Ureter (tissue), 1 donor: Measurements from ENCODE around the gene RHCG. TPM values are rescaled to one million over a fixed set of nuclear protein-coding genes. Genes with fewer than 3 reads are reported as not detected.

Source experiments
- DNase-seq: peaks from one replicate; pipeline ENCODE4 v3.0.0-alpha.2; 2020; ENCODE audit warnings: low spot score
- total RNA-seq: library from RNA; stranded (reverse); gene quantifications from one replicate; pipeline ENCODE4 v1.2.4, GENCODE V29; 2023
- donor health status: DM: yes; HTN: yes; CAD: no.

The RHCG gene
- total RNA-seq, 1 donor from 2014 or later = 1.1 TPM

- peak; percentile 60 for DNase-seq
These were observed 6.6 kb upstream of the RHCG start for GRCh38 chr15:89502867-89503595.

GRCh38 chr15:89501646-89502045 is 5.3 kb upstream of the RHCG start:
- peak; percentile 23 for DNase-seq

- DNase-seq = peak; percentile 18
These were observed 4.3 kb upstream of the RHCG start for GRCh38 chr15:89500397-89501270.

- DNase-seq = no peak
These were observed 2.8 kb upstream of the RHCG start for GRCh38 chr15:89499156-89499555.

GRCh38 chr15:89498574-89498906 is 2.2 kb upstream of the RHCG start:
- no peak for DNase-seq

GRCh38 chr15:89497231-89497630 is 848 bp upstream of the RHCG start:
- DNase-seq = no peak

- DNase-seq = peak; percentile 34
These were observed 691 bp downstream of the RHCG start for GRCh38 chr15:89495638-89496145.

GRCh38 chr15:89494941-89495637 is 1.3 kb downstream of the RHCG start:
- DNase-seq = peak; percentile 42

- peak; percentile 14 for DNase-seq
These were observed 2.4 kb downstream of the RHCG start for GRCh38 chr15:89494031-89494430.

GRCh38 chr15:89492934-89493631 is 3.3 kb downstream of the RHCG start:
- DNase-seq = no peak

GRCh38 chr15:89492111-89492641 is 4.2 kb downstream of the RHCG start:
- no peak for DNase-seq

- no peak for DNase-seq
These were observed 5.5 kb downstream of the RHCG start for GRCh38 chr15:89490814-89491315.

- DNase-seq = no peak
These were observed 6.1 kb downstream of the RHCG start for GRCh38 chr15:89490081-89490813.

- DNase-seq = no peak
These were observed 7.0 kb downstream of the RHCG start for GRCh38 chr15:89489376-89489775.

- no peak for DNase-seq
These were observed 8.6 kb downstream of the RHCG start for GRCh38 chr15:89487791-89488190.

GRCh38 chr15:89486726-89487050 is 9.7 kb downstream of the RHCG start:
- no peak for DNase-seq

- DNase-seq = no peak
These were observed 13.3 kb downstream of the RHCG start for GRCh38 chr15:89483079-89483478.

GRCh38 chr15:89482139-89482538 is 14.2 kb downstream of the RHCG start:
- no peak for DNase-seq

GRCh38 chr15:89480505-89480904 is 15.9 kb downstream of the RHCG start:
- no peak for DNase-seq

GRCh38 chr15:89479173-89479572 is 17.2 kb downstream of the RHCG start:
- DNase-seq = no peak
